Ovary (tissue), 3 donors: ENCODE results near the gene VSX2.

Experiments used
- EP300 ChIP-seq: sonication (generic); formaldehyde crosslinking; IDR thresholded peaks from one replicate; pipeline ENCODE4 v1.6.1; 2017; ENCODE audit warnings: antibody characterized with exemption
- POLR2A ChIP-seq: fragments of 450-650 bp; IDR thresholded peaks from one replicate; pipeline ENCODE4 v1.6.1; 2017; ENCODE audit warnings: antibody characterized with exemption, mild to moderate bottlenecking, moderate library complexity
- TF ChIP-seq, protein P1 (sequence below), 3 donors: fragments of 450-650 bp in 2 of 3; fragments of 200-600 bp in 1 of 3; IDR thresholded peaks; one replicate each; pipeline versions ENCODE4 v1.5.1 to v1.8.0; 2016 to 2022; ENCODE audit warnings: antibody characterized with exemption in 3 of 3, mild to moderate bottlenecking in 1 of 3
- donor health status: DM: no; HTN: no; CAD: no.

DNA sequence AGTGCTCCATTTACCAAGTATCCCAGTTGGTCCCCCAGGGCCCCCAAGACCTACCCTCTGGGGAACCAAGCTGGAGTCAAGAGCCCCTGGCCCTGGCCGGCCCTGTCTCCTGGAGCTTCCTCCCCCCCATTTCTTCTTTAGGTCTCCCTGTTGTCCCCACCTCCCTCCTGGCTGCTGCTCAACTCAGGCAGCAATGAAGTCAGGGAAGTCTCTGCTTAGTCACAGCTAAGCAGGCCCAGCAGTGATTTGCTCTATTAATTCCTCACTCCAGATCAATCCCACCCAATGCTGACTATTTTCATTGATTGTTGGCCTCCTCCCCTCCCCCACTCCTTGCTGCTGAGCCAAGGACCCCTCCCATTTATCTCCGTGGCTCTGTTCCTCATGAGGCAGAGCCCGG, 28.3 kb downstream of the VSX2 start:
- TF ChIP-seq POLR2A (no peak), EP300 (no peak)
- TF ChIP-seq, protein P1, sequence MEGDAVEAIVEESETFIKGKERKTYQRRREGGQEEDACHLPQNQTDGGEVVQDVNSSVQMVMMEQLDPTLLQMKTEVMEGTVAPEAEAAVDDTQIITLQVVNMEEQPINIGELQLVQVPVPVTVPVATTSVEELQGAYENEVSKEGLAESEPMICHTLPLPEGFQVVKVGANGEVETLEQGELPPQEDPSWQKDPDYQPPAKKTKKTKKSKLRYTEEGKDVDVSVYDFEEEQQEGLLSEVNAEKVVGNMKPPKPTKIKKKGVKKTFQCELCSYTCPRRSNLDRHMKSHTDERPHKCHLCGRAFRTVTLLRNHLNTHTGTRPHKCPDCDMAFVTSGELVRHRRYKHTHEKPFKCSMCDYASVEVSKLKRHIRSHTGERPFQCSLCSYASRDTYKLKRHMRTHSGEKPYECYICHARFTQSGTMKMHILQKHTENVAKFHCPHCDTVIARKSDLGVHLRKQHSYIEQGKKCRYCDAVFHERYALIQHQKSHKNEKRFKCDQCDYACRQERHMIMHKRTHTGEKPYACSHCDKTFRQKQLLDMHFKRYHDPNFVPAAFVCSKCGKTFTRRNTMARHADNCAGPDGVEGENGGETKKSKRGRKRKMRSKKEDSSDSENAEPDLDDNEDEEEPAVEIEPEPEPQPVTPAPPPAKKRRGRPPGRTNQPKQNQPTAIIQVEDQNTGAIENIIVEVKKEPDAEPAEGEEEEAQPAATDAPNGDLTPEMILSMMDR (IDR thresholded peaks at IDR 0.05): no peak
